Esophagus muscularis mucosa (tissue), 3 donors: ENCODE measurements around the gene ACACA.

ENCODE experiments used
- CTCF ChIP-seq, 3 experiments: fragments of 200-600 bp in 2 of 3; fragments of 450-650 bp in 1 of 3; sonication (generic) in 2 of 3; IDR thresholded peaks; one replicate each; pipeline ENCODE4 v1.5.1; 2017 to 2019; ENCODE audit warnings: antibody characterized with exemption in 3 of 3, mild to moderate bottlenecking in 2 of 3, moderate library complexity in 1 of 3
- POLR2A ChIP-seq: fragments of 450-650 bp; IDR thresholded peaks from one replicate; pipeline ENCODE4 v1.6.1; 2017; ENCODE audit warnings: antibody characterized with exemption, moderate library complexity, mild to moderate bottlenecking, low read depth

- no peak for TF ChIP-seq CTCF (IDR thresholded peaks at IDR 0.05)
- no peak for TF ChIP-seq POLR2A
Observed at GRCh38 chr17:37109106-37109505, 297.5 kb downstream of the ACACA start.
